GM18508 (cell line): ENCODE measurements around the gene USP31.
"Not testable (repeated sequence)": the region's sequence is repeated elsewhere in the genome, so short reads cannot be mapped to it uniquely, and the experiment has no call there.

Experiments
- ATAC-seq: cut with Tn5 transposase; IDR thresholded peaks from one replicate; pipeline ENCODE4 v1.9.1; 2021; ENCODE audit warnings: moderate number of reproducible peaks; ENCODE audit not compliant: insufficient read depth, unreplicated experiment

The USP31 gene

DNA sequence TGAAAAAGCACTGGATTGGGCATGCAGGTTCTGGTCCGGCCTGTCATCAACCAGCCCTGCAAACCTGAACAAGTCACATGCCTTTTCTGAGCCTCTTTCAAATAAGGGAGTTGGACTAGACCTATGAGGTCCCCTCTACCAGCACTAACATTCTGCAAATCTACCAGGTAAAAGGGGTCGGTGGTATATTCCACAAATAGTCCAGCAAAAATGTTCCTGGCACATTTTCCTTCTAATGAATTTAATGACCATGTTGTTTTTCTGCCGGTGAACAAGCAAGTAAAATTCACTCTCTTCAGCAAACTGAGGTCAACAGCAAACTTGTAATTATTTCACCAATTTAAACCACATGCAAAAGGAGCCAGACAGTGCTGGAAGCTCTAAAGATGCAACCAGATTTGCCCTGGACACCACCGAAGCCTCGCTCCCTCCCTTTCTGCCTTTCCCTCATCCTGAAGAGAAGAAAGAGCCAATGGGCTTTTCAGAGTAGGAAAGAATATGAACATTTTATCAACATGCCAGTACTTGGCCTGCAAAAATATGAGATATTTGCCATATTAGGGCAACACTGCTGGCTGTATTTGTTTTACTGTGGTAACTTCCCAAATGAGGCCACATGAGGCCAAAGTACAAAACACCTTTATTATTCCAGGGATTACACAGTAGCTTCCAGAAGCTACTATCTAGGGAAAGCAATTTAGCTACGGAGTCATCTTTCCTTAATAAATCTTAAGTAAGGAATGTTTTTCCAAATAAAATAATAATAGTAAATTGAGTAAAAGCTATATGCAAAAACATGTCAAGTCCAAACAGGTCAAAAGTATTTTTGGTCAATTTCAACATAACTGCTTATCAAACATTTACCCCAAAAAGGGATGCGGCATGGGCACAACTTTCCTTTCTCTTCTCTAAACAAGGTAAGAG lies 45.0 kb downstream of the USP31 start:
- no peak for ATAC-seq

DNA sequence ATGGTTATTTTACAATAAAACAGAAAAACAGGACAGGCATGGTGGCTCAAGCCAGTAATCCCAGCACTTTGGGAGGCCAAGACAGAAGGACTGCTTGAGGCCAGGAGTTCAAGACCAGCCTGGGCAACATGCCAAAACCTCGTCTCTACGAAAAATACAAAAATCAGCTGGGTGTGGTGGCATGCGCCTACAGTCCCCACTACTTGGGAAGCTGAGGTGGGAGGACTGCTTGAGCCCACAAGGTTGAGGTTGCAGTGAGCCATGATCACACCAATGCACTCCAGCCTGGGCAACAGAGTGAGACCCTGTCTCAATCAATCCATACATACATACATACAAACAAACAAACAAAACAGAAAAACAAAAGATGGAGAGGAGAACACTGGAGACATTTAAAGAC lies 45.6 kb downstream of the USP31 start:
- no peak for ATAC-seq

- no peak for ATAC-seq
Observed at GRCh38 chr16:23101012-23101550, 48.2 kb downstream of the USP31 start.

DNA sequence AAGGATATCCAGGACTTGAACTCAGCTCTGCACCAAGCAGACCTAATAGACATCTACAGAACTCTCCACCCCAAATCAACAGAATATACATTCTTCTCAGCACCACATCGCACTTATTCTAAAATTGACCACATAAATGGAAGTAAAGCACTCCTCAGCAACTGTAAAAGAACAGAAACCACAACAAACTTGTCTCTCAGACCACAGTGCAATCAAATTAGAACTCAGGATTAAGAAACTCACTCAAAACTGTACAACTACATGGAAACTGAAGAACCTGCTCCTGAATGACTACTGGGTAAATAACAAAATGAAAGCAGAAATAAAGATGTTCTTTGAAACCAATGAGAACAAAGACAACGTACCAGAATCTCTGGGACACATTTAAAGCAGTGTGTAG lies 52.8 kb downstream of the USP31 start:
- ATAC-seq = not testable (repeated sequence)

GRCh38 chr16:23094136-23094535 lies 55.1 kb downstream of the USP31 start:
- ATAC-seq = not testable (repeated sequence)

DNA sequence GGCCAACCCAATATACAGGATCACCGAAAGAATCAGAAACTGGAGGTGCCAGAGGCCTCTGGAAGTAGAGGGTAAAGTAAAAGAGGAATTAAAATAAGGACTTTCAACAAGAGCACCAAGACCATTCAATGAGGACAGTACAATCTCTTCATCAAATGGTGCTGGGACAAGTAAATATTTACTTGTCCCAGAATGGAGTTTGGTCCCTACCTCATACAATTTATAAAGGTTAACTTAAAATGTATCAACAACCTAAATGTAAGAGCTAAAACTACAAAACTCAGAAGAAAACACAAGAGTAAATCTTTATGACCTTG lies 56.5 kb downstream of the USP31 start:
- ATAC-seq = no peak

- ATAC-seq = no peak
Observed at GRCh38 chr16:23092072-23092800, 57.0 kb downstream of the USP31 start.

- no peak for ATAC-seq
Observed at GRCh38 chr16:23089111-23089510, 60.1 kb downstream of the USP31 start.

GRCh38 chr16:23088018-23088417 lies 61.2 kb downstream of the USP31 start:
- ATAC-seq = no peak

- no peak for ATAC-seq
Observed at GRCh38 chr16:23085949-23086348, 63.3 kb downstream of the USP31 start.

- no peak for ATAC-seq
Observed at GRCh38 chr16:23082161-23082788, 67.0 kb downstream of the USP31 start.

DNA sequence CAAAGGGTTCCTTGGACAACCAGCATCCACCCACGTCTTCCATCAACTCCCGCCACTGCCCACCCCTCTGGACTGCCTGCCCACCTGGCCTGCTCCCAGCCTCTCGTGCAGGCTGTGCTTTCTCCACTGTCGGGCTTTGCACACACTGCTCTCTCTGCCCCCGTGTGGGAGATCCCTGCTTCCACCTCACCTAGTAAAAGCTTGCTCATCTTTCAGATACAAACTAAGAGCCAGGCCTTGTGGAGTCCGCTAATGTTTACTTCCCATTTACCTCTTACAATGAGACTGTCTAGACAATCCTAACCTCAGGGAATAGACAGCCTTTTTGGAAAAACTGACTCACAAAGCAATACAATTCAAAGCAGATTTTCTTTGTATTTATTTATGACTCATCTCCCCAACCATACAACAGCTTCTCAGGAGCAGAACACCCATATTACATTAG lies 67.6 kb downstream of the USP31 start:
- ATAC-seq = no peak

GRCh38 chr16:23080747-23081146 lies 68.5 kb downstream of the USP31 start:
- ATAC-seq = no peak

GRCh38 chr16:23080329-23080728 lies 68.9 kb downstream of the USP31 start:
- no peak for ATAC-seq

GRCh38 chr16:23079675-23080301 lies 69.5 kb downstream of the USP31 start:
- ATAC-seq = no peak

- ATAC-seq = no peak
Observed at GRCh38 chr16:23074423-23074822, 74.8 kb downstream of the USP31 start.

DNA sequence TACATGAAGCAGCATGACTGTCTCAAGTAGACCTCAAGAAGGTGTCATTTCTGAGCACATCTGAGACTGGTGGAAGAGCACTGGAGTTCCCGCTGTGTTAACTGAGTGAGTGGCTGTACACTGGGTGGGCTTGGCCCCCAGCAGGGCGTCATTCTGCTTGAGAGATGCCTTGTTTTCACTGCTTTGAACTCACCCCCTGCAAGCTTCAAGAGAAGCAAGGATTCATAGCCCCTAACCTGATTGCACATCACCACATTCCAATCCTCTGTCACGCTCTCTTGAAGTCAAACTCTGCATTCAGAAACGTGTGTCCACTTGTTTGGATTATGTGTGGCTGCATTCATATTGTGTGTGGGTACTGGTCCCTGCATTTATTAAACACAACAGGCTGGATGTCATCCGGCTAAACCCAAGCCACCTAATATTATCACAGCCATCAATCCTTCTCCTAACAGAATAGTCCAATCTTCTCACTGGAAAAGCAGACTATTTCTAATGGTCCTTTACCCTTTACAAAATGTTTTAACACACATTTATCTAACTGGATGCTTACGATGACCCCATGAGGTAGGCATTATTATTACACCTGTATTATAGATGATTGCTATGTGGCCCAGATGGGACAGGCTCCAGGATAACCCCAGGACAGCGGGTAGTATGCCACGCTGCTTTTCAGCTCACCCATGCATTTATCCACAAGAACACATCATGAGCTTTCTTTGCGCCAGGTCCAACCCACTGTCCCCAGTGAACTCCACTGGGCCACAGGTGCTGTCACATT lies 76.3 kb downstream of the USP31 start:
- ATAC-seq = no peak

DNA sequence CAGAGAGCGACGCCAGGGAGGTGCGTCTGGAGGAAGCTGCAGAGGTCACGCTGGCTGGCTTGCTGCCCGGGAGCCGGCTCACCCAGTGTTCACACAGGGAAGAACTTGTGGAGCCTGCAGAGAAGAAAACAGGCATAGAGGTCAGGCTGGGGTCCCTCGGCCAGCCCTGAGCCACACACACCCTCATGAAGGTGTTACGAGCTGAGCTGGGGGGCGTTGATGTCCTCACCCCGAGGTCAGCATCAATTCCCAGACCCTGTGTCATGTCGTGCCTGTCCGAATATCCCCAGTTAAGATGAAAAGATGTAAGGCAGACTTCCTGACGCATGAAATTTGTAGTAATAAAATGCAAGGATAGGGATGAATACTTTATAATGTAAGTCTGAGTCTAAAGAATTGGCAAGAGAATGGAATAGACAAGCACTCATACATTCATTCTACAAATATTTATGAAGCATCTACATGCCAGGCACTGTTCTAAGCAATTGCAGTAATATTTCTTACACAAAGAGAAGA lies 77.1 kb downstream of the USP31 start:
- no peak for ATAC-seq
